Measurements from ENCODE around the gene LYPLAL1.
"Not testable (repeated sequence)": the region's sequence is repeated elsewhere in the genome, so short reads cannot be mapped to it uniquely, and the experiment has no call there.

Gene LYPLAL1

GRCh38 chr1:219185486-219186117 lies 11.9 kb downstream of the LYPLAL1 start:
- Mint-ChIP-seq H3K27ac (no peak overlapping the region), H3K27me3 (ENCODE audit: low read depth) (no peaks in the 10 kb centered on the region), H3K36me3 (ENCODE audit: low read depth) (peaks cover 59% of the 10 kb centered on the region), H3K4me3 (no peak overlapping the region), H3K9me3 (peaks cover 12% of the 10 kb centered on the region), H3K4me1 (peaks cover 21% of the 10 kb centered on the region)
- TF ChIP-seq CTCF (IDR thresholded peaks at IDR 0.05; ENCODE audit: unreplicated experiment in 3 of 3), result no peak

GRCh38 chr1:219188331-219188803 lies 14.7 kb downstream of the LYPLAL1 start:
- Mint-ChIP-seq H3K4me3 (peak overlapping the region in 1 of 3 experiments; percentile 10), H3K36me3 (ENCODE audit: low read depth) (peaks cover 52% of the 10 kb centered on the region), H3K27ac (peak overlapping the region; percentile 80 to 88 (median 84)), H3K9me3 (peaks cover 12% of the 10 kb centered on the region), H3K4me1 (peaks cover 21% of the 10 kb centered on the region), H3K27me3 (ENCODE audit: low read depth) (no peaks in the 10 kb centered on the region)
- TF ChIP-seq CTCF (IDR thresholded peaks at IDR 0.05; ENCODE audit: unreplicated experiment in 3 of 3), result no peak

- H3K4me1 Mint-ChIP-seq, result peaks cover 21% of the 10 kb centered on the region
- TF ChIP-seq CTCF (IDR thresholded peaks at IDR 0.05; ENCODE audit: unreplicated experiment in 3 of 3), result no peak
- peaks cover 12% of the 10 kb centered on the region for H3K9me3 Mint-ChIP-seq
- peak overlapping the region; percentile 80 to 88 (median 84) for H3K27ac Mint-ChIP-seq
- no peak overlapping the region for H3K4me3 Mint-ChIP-seq
- peaks cover 49% of the 10 kb centered on the region for H3K36me3 Mint-ChIP-seq (ENCODE audit: low read depth)
- no peaks in the 10 kb centered on the region for H3K27me3 Mint-ChIP-seq (ENCODE audit: low read depth)
Measured at GRCh38 chr1:219189021-219189824, 15.5 kb downstream of the LYPLAL1 start.

- no peak for TF ChIP-seq CTCF (IDR thresholded peaks at IDR 0.05; ENCODE audit: unreplicated experiment in 3 of 3)
- Mint-ChIP-seq H3K9me3 (peaks cover 10% of the 10 kb centered on the region), H3K4me3 (no peak overlapping the region), H3K4me1 (peaks cover 21% of the 10 kb centered on the region), H3K27ac (peak overlapping the region; percentile 57 to 84 (median 59)), H3K36me3 (ENCODE audit: low read depth) (peaks cover 48% of the 10 kb centered on the region), H3K27me3 (ENCODE audit: low read depth) (no peaks in the 10 kb centered on the region)
Measured at GRCh38 chr1:219189952-219190351, 16.3 kb downstream of the LYPLAL1 start.

GRCh38 chr1:219190605-219191004 lies 16.9 kb downstream of the LYPLAL1 start:
- peaks cover 50% of the 10 kb centered on the region for H3K36me3 Mint-ChIP-seq (ENCODE audit: low read depth)
- TF ChIP-seq CTCF (IDR thresholded peaks at IDR 0.05; ENCODE audit: unreplicated experiment in 3 of 3), result no peak
- H3K4me3 Mint-ChIP-seq, result no peak overlapping the region
- H3K9me3 Mint-ChIP-seq, result peaks cover 10% of the 10 kb centered on the region
- no peaks in the 10 kb centered on the region for H3K27me3 Mint-ChIP-seq (ENCODE audit: low read depth)
- peak overlapping the region; percentile 43 to 84 (median 77) for H3K27ac Mint-ChIP-seq
- peaks cover 21% of the 10 kb centered on the region for H3K4me1 Mint-ChIP-seq

- Mint-ChIP-seq H3K9me3 (peaks cover 15% of the 10 kb centered on the region), H3K36me3 (ENCODE audit: low read depth) (peaks cover 66% of the 10 kb centered on the region)
- not testable (repeated sequence) for H3K4me1 Mint-ChIP-seq; H3K4me3 Mint-ChIP-seq; H3K27ac Mint-ChIP-seq; H3K27me3 Mint-ChIP-seq (ENCODE audit: low read depth)
Measured at GRCh38 chr1:219195833-219196232, 22.2 kb downstream of the LYPLAL1 start.
